Left renal cortex interstitium (tissue), 4 donors: ENCODE data around the gene CABP7. TPM values are rescaled to one million over a fixed set of nuclear protein-coding genes. Genes with fewer than 3 reads are reported as not detected.

Experiments
- DNase-seq, 4 donors: peaks; one replicate each; pipeline ENCODE4 v3.0.0-alpha.2; 2013; ENCODE audit warnings: low read depth in 4 of 4, low spot score in 2 of 4, missing footprints in 1 of 4
- polyA plus RNA-seq, 4 donors: library from polyadenylated mRNA; unstranded; fragments of 120-200 nt; gene quantifications; one replicate each; pipeline ENCODE4 v1.2.1, GENCODE V29; 2013; ENCODE audit not compliant: insufficient read length in 4 of 4

Gene CABP7
- under 1 TPM; 0.06 to 0.33 (median 0.13) TPM for polyA plus RNA-seq

DNA sequence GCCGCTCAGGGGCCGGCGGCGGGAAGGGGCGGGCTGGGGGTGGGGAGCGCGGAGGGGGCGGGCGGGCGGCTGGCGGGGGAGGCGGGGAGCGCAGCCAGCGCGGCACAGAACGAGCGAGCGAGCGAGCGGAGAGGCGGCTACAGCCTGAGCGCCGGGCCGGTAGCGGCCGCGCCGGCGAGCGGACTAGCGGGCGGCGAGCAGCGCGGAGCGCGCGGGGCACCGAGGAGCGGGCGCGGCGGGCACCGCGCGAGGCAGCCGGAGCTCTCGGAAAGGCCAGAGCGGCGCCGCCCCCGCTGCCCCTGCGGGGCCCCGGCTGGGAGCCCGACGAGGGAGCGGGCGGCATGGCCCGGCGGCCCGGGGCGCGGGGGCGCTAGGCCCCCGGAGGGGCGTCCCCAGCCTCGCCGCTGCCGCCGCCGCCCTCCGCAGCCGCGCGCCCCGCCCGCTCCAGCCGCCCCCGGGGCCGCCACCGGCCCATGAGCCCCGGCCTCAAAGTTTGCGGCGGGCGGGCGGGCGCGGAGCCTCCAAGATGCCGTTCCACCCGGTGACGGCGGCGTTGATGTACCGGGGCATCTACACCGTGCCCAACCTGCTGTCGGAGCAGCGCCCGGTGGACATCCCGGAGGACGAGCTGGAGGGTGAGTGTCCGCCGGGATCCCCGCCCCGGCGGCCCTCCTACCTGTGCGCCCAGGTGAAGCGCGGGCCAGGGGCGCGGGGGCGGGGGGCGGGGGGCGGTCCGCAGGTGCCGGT, at the start of gene CABP7:
TSS of gene CABP7 (plus strand) at position 105 of the 747 bp plus-strand sequence. CDS start at position 527, 422 bp downstream.
- no peak for DNase-seq

DNA sequence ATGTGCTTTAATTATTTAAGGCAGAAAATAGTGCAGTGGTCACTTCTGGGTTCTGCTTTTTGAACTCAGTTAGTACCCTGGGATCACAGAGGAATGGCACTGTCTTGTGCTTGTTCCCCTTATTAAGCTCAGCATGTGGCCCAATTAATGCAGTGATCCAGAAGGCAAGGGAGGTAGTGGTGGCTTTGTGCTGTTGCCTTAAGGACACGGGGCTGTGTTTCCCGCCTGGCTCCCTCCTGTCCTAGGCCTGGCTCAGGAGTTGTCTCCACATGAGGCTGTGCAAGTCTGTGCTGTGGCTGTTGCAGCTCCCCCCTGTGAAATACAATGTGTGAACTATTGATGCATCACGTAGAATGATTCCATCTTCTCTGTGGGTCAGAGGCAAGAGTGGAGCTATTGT, 49.2 kb upstream of the CABP7 start:
- DNase-seq = no peak

DNA sequence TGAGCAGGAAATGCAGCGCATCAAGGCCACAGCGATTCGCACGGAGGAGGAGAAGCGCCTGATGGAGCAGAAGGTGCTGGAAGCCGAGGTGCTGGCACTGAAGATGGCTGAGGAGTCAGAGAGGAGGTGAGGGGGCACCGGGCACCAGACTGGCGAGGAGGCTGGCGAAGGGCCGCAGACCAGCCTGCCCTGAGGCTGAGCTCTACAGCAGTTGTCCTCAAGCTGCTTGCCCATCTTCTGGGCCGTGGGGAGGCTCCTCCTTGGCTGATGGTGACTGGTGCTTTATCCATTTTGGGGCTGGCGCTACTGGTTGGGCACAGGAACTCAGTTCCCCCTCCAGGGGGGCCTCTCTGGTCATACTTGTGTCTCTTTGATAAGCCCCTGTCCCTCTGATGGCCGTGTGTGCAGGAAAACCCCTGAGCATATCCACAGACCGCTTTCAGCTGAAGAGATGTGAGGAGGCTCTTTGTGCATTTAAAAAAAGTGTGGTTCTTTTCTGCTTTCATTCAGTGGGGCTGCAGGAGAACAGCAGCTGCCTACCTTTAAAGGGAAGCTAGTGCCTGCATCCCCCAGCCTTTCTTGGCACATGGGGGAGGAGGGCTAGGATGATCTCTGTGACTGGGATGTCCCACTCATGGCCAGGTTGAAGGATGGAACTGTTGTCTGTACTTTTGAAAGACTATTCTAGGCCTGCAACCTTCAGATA, 46.3 kb upstream of the CABP7 start:
- no peak for DNase-seq

DNA sequence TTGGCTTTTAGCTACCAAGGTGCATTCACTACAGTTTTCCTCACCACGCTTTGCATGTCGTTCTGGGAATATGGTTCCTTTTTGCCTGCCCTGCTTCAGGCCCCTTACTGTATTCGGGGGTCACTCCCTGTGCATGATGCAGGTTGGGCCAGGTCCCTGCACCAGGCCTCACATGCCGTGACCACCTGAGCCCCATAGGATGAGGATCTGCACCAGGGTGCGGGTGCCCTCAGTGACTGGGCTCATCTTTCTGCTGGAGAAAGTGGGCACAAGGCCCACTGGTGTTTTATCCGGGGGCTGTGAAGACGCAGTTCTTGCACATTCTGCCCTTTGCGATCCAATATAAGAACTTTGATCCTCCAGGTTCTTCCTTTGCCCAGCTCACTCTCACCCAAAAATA, 45.7 kb upstream of the CABP7 start:
- DNase-seq = no peak

DNA sequence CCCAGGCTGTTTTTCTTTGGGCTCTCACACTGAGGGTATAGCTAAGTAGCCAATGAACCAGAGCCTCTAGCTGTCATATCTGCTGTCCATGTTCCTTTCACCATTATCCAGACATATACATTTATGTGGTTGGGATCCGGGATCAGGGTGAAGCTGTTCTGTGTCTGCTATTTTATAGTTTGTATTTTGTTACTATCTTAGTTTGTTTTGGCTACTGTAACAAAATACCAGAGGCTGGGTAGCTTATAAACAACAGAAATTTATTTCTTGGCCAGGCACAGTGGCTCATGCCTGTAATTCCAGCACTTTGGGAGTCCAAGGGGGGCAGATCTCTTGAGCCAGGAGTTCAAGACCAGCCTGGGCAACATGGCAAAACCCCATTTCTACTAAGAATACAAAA, 40.5 kb upstream of the CABP7 start:
- DNase-seq = no peak

DNA sequence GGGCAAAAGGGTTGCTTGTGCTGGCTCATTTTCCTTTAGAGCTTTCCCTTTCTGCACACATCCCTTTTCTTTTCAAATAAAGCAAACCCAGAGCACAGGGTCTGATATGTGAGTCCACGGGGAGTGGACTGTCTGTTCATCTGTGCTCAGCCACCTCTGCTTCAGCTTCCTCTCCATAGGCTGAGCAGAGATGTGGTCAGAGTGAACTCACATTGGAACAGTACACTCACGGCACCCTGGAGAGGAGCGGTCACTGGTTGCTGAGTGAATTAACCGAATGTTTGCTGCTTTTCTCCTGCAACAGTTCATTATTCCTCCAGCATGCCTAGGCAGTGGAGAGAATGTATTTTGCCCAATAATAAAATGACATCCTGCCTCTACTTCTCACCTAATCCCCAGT, 36.3 kb upstream of the CABP7 start:
- DNase-seq = no peak

DNA sequence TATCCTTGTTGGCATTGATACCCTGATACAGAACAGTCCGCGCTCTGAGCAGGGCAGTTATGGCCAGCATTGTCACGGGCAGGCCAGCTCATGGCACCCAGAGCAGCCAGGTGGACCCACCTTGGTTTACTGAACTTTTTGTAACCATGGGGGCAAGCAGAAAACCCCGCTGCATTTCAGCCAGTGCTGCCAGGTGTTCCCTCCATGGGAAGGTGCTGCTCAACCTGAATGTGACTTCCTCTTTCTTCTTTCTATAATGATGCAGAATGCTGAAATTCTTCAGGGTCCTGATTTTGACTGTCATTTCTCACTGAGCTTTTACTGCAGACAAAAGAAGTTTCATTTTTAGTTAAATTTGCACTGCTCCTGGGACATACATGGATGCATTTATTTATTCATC, 35.6 kb upstream of the CABP7 start:
- DNase-seq = no peak

DNA sequence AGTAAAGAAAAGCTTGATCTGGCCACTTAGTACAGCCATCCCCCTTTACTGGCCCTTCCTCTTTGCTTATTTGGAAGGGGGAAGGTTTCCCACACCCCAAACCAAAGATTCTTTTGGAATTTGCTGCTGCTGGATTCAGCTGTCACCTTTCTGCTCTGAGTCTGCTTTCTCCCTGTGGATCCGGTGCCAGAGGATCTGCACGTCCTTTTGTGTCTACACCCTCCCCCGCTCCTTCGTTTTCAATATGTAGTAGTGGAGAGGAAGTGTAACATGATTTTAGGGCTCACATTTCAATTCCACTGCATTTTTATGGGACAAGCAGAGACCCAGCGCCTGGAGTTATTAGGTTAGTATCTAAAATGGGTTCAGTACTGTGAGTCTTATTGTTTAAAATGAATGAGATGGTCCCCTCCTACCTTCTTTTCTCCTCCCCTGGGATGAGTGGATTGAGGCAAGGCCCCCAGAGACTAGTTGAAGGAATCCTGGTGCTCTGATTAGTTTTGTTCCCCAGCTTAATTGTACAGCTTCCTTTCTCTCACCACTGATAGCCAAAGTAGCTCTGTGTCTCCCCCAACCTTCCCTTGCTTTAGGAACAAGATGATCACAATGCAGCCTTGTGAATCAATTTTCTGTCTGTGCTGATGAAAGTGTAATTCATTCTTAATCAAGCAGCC, 30.5 kb upstream of the CABP7 start:
- no peak for DNase-seq

DNA sequence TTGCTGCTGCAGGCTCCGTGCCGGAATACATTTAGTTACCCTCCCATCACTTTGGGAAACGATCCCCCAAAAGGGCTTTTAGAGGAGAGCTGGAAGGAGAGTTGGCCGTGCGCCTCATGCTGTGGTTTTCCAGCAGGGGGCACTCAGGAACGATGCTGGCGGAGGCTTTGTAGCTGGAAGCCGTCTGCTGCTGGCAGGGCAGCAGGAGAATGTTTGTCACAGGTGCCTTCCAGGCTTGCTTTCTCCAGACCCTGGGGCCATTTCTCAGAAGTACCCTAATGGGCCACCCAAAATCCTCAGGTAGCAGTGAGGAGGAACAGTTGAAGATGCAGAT, 30.0 kb upstream of the CABP7 start:
- peak in 1 of 4 donors; percentile 45 for DNase-seq

DNA sequence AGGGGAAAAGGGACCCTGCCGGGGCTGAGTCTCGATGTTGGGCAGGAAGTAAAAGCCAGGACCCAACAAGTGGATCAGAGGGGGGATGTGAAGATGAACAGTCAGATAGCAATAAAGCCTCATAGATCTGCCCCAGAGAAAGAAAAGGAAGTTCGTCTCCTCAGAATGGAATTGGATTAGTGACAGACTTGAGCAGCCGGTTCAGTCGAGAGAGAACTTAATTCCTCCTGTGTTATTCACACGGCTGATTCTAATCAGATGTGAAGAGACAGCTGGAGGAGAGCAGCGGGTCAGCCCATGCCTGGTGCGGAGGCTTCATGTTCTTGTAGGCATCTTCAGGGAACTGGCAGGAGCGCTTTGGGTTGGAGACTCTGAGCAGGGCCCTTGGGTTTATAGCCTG, 29.3 kb upstream of the CABP7 start:
- no peak for DNase-seq

DNA sequence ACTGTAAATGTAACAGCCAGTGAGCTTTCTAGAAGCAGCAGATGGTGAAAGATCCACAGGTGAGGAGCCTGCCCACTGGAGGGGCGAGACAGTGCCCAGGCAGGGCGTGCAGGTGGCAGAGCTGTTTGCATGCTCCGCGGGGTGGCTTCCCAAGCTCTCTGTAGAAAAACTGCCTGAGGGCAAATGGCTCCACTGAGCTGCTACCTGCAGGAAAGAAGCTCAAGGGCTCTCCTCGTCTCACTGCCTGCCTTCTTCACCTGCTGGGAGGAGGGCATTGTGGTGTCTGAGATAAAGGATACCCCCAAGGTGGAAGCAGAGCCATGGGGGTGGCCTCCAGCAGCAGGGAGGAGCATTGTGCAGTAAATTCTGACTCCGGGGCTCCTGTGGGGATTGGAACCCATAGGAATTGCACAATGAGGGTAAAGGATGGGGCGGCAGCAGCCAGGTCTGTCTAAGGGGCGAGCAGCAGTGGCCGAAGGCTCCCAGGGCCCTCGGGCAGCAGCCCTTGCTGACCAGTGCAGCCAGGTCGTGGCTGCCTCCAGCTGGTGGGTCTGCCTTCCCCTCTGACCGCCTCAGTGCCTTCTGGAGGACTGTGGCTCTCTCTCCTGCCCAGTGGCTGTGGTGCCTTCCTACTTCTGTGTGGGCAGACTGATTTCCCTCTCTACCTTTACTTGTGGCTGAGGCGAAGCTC, 28.0 kb upstream of the CABP7 start:
- DNase-seq = no peak

DNA sequence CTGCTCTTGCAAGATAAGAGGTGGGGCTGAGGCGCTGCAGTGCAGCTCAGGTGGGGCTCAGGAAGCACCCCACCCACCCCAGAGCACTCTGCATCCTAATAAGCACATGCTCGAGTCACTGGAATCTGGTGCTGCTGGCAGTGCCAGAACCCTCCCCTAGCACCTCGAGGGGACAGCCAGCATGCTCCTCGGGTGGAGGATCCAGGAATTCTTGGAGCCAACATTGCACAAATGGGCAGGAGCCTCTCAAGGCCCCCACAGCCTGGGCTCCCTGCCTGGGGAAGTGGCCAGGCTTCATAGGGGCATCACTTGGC, 27.5 kb upstream of the CABP7 start:
- no peak for DNase-seq

DNA sequence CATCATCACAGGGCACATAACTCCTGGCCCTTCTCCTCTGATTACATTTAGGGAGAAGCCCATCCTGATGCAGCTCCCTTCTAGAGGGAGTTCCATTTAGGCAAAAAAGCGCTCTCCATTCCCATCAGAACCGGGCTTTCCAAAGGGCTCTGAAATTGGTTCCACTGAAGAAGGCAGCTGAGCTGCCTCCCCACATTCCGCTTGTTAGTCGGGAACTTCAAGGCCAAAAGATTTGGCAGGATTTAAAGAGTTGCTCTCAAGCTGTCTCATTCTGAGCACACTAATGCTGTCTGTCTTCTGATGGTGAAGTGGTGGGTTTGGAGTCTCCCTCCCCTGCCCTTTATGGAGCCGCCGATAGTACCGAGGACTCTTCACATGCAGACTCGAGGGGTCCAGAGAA, 26.6 kb upstream of the CABP7 start:
- no peak for DNase-seq

DNA sequence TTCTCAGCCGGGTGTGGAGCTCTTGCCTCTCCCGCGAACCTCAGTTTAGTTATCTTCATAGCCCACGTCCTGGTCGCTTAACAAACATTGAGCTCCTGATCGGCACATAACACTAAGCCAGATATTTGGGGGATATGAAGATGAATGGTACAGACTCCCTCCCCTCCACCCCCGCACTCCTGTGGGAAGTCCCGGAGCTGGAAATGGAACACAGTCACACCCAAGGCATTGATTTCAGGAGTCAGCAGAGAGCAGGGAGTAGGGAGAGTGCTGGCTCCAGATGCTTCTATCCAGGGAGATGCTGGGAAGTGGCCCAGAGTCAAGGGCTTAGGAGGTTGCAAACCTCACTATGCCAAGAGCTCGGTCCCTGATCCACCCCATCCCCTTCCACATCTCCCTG, 26.1 kb upstream of the CABP7 start:
- DNase-seq = no peak

DNA sequence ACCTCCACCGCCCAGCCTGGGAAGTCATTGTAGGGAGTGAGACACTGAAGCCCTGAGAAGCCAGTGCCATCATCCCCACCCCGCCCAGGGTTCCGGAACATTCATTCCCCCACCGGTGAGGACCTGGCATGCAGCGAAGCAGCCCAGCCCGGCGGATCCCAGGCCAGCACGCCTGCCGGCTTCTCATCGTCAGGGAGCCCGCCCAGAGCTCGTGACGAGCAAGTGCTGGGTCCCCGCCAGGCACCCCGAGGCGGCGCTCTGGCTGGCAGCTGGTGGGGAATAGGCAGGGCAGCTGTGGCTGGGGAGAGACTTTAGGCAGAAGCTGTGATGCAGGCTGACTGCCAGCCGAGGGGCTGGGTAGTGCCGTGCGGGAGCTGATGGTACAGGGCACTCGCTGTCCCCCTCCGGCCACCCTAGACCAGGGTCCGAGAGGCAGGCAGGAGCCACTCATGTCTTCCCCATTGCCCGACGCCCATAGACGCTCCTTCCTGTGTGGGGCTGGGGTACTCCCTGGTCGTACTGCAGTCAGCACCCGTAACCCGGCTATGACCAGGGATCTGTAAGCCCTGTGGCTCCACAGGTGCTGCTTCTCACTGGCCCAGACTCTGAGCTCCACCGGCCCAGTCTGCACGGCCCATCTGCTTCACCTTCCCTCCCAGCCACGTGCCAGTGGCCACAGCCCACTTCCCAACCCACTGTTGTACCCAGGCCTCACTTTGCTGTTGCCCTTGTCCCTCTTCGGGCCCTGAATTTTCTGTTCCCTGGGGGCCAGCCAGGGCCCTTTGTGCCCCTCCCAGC, 24.5 kb upstream of the CABP7 start:
- DNase-seq = no peak

DNA sequence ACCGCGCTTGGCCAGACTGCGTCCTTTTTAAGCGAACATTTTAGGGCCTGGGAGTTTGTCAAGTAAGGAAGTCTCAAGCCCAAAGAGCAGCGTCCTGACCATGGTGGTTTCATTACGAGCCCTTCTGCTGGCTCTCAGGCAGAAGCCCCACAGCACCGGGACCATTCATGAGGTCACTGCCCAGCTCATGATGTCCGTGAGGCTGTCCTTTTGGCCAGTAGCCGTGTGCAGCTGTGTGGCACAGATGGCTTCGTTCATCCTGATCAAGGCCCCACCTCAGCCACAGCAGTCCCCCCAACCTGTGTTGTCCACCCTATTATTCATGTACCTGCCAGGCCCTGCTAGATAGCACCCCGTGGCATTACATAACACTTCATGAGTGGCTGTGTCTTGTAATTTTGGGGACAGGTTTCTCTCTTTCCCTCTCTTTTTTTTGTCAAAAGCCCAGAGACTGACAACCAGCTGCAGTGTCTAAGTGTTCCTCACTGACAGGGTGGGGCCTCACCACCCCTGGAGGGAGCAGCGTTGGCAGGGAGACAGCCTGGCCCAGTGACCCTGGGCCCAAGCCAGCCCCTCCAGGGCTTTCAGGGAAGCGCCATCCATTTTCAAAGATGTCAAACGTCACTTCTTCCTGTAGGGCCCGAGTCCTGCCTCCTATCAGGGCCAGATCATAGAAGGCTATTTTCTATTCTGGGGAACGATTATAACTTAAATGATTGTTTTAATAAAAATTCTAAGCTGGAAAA, 21.8 kb upstream of the CABP7 start:
- DNase-seq = no peak

DNA sequence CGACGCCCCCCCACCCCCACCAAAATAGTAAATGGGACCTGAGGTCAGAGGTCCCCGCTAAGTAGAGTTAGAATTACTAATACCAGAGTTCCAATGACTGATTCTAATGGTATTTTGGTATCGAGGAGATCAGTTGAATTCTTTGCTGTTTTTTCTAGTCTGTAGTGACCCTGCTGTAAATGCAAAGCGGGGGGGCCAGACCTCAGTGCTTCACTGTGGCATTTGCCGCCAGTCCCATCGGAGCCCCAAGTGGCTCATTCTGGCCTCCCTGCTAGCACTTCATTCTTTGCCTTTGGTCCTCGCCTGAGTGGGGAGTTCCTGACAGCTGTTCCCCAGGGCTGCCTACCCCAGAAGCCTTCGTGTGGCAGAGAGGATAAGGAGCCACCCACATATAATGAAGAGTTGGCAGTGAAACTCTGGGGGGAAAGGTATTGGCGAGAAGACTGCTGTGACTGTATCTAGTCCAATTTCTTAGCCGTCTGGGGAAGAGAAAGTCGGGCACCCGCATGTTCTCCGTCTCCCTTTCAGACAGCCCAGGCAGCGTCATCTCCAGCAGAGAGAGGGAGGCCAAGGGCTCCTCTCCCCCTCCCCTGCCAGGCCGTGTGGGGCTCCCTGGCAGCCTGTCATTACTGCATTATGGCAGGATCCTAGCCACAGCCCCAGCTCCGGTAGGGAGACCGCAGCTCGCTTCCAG, 19.4 kb upstream of the CABP7 start:
- DNase-seq = no peak

DNA sequence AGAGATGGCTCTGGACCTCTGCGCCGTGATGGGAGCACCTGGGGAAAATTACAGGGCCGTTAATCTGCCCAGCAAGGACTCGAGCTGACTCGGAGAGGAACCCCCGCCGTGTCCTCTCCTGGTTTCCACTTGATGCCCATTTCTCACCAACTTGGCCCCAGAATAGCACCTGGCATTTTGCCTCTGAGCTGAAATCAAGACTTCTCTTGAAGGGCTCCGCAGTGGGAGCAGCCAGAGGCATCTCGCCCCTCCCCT, 19.0 kb upstream of the CABP7 start:
- no peak for DNase-seq

DNA sequence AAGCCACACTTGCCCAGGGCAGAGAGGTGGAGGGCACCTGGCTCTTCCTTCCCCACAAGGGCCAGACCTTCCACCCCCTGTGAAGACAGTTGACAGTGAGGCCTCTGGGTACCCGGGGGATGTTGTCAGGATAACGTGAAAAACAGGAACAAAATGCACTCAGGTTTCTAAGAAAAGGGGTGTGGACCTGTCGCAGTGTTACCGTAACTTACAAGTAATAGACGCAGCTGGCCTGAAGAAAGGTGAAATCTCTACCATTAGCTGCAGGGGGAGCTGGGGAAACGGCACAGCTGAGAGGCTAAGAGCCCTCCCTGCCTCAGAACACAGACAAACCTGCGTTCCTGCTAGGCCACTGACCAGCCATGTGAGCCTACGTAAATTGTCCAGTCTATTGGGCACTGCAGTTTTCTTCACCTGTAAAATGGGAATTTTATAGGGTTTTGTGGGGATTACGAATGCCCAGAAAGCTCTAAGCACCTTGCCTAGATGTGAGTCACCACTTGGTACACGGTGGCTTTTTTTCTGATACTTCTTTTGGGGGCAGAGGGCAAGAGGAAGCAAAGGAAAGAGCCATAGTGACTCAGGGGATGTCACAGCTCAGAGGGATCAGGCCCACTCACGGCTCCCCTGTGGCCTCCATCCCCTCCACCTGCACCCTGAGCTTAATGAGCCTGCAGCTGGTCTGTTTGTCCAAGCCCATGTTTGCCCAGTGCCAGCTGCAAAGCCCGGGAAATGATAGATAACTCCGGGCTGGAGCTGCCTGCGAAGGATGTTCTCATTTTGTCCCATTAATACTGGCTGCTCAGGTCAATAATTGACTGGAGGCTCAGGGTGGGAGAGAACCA, 18.4 kb upstream of the CABP7 start:
- DNase-seq = no peak
